Gastroesophageal sphincter (tissue), 3 donors: Measurements from ENCODE around the gene PALD1.

ENCODE experiments used
- EP300 ChIP-seq: sonication (generic); formaldehyde crosslinking; IDR thresholded peaks from one replicate; pipeline ENCODE4 v1.6.1; 2017; ENCODE audit warnings: antibody characterized with exemption, mild to moderate bottlenecking
- TF ChIP-seq, protein P1 (sequence below), 4 experiments: fragments of 200-600 bp in 2 of 4; fragments of 450-650 bp in 2 of 4; sonication (generic) in 1 of 4; IDR thresholded peaks; one replicate each; pipeline ENCODE4 v1.5.1; 2017 to 2019; ENCODE audit warnings: antibody characterized with exemption in 4 of 4, mild to moderate bottlenecking in 2 of 4, moderate library complexity in 2 of 4

DNA sequence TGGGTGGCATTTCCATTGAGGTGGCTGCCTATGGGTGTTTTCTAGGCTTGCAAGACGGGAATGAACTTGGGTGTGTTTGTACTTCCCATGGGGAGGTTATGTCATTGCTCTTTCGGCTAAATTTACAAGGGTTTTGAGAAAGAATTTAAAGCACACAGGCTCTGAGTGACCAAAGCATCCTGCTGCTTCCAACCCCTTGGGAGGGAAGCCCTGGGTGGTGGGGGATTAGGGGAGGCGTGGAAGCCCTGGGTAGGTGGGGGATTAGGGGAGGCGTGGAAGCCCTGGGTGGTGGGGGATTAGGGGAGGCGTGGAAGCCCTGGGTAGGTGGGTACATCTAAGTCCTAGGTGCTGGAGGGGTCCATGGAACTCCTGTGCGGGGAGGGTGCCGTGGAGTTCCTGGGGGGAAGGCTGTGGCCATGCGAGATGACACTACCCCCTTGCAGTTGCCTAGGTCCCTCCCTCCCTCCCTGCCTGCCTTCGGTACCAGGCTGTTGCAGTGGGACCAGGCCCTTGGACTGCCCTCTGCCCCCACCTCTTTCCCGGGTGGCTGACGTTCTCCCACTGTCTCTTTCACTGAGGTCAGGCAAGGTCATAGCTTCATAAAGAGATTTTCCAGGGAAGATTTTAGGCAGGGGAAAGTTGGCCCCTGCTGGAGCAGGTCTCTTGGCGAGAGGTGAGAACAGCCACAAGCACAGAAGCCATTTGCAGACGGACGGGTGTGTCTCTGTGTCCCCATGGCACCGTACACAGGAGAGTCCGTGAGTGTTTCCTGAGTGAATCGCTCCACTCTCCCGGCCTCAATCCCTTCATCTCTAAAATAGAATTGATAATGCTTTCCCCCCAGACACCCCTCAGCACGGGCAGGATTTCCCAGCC, 104.5 kb downstream of the PALD1 start:
- TF ChIP-seq EP300 = no peak
- TF ChIP-seq, protein P1, sequence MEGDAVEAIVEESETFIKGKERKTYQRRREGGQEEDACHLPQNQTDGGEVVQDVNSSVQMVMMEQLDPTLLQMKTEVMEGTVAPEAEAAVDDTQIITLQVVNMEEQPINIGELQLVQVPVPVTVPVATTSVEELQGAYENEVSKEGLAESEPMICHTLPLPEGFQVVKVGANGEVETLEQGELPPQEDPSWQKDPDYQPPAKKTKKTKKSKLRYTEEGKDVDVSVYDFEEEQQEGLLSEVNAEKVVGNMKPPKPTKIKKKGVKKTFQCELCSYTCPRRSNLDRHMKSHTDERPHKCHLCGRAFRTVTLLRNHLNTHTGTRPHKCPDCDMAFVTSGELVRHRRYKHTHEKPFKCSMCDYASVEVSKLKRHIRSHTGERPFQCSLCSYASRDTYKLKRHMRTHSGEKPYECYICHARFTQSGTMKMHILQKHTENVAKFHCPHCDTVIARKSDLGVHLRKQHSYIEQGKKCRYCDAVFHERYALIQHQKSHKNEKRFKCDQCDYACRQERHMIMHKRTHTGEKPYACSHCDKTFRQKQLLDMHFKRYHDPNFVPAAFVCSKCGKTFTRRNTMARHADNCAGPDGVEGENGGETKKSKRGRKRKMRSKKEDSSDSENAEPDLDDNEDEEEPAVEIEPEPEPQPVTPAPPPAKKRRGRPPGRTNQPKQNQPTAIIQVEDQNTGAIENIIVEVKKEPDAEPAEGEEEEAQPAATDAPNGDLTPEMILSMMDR (IDR thresholded peaks at IDR 0.05) = no peak
